Muscle of back (tissue), 11 donors: ENCODE data around the gene FOXP1. TPM values are rescaled to one million over a fixed set of nuclear protein-coding genes. Genes with fewer than 3 reads are reported as not detected.

Source experiments
- DNase-seq, 3 donors: peaks; one replicate each; pipeline versions ENCODE4 v3.0.0 to v3.0.0-alpha.2; 2013
- polyA plus RNA-seq, 10 donors: library from polyadenylated mRNA; unstranded; fragments of 120-200 nt; gene quantifications; one replicate each; pipeline ENCODE4 v1.2.1, GENCODE V29; 2013; ENCODE audit not compliant: insufficient read length in 10 of 10

The FOXP1 gene
- polyA plus RNA-seq, 10 donors: 17.1 to 26.3 (median 20.8) TPM

GRCh38 chr3:71487418-71487817, 96.1 kb downstream of the FOXP1 start:
- DNase-seq: peak in 1 of 3 donors; percentile 25

- no peak for DNase-seq
These were observed 96.7 kb downstream of the FOXP1 start for GRCh38 chr3:71486831-71487230.

- DNase-seq: no peak
These were observed 97.6 kb downstream of the FOXP1 start for GRCh38 chr3:71485896-71486295.

GRCh38 chr3:71484452-71484851, 99.1 kb downstream of the FOXP1 start:
- no peak for DNase-seq

- DNase-seq: no peak
These were observed 99.5 kb downstream of the FOXP1 start for GRCh38 chr3:71484047-71484446.

GRCh38 chr3:71482771-71483170, 100.8 kb downstream of the FOXP1 start:
- no peak for DNase-seq

- DNase-seq: peak in 2 of 3 donors; percentile 24 to 28
These were observed 105.0 kb downstream of the FOXP1 start for GRCh38 chr3:71478568-71478967.

- DNase-seq: no peak
These were observed 106.6 kb downstream of the FOXP1 start for GRCh38 chr3:71476950-71477349.

- peak in 2 of 3 donors; percentile 17 to 39 for DNase-seq
These were observed 114.4 kb downstream of the FOXP1 start for GRCh38 chr3:71469138-71469435.

GRCh38 chr3:71468311-71469137, 115.0 kb downstream of the FOXP1 start:
- peak in 1 of 3 donors; percentile 24 for DNase-seq

- peak in 1 of 3 donors; percentile 9 for DNase-seq
These were observed 117.0 kb downstream of the FOXP1 start for GRCh38 chr3:71466483-71466882.

- no peak for DNase-seq
These were observed 118.0 kb downstream of the FOXP1 start for GRCh38 chr3:71465371-71466036.

GRCh38 chr3:71464613-71465012, 118.9 kb downstream of the FOXP1 start:
- DNase-seq: no peak

- DNase-seq: no peak
These were observed 119.9 kb downstream of the FOXP1 start for GRCh38 chr3:71463617-71464016.

- DNase-seq: no peak
These were observed 120.9 kb downstream of the FOXP1 start for GRCh38 chr3:71462586-71462985.

- DNase-seq: no peak
These were observed 121.6 kb downstream of the FOXP1 start for GRCh38 chr3:71461749-71462483.

GRCh38 chr3:71461114-71461513, 122.4 kb downstream of the FOXP1 start:
- no peak for DNase-seq

GRCh38 chr3:71458895-71459294, 124.6 kb downstream of the FOXP1 start:
- no peak for DNase-seq

GRCh38 chr3:71456826-71457225, 126.7 kb downstream of the FOXP1 start:
- no peak for DNase-seq

GRCh38 chr3:71456156-71456555, 127.4 kb downstream of the FOXP1 start:
- DNase-seq: peak in 1 of 3 donors; percentile 21

- DNase-seq: no peak
These were observed 128.8 kb downstream of the FOXP1 start for GRCh38 chr3:71454512-71455403.
